CD8-positive, alpha-beta memory T cell (primary cell): ENCODE measurements around the gene FRMD6. TPM values are rescaled to one million over a fixed set of nuclear protein-coding genes. Genes with fewer than 3 reads are reported as not detected.

Source experiments
- CTCF ChIA-PET: fragments of 350-600 bp; sonication (Branson Sonifier 250); formaldehyde crosslinking; loops from one replicate; lab custom pipeline; 2021; ENCODE audit warnings: antibody characterized with exemption; lab: Charles Lee
- POLR2A ChIA-PET: fragments of 350-600 bp; sonication (Branson Sonifier 250); formaldehyde crosslinking; loops from one replicate; lab custom pipeline; 2021; ENCODE audit warnings: antibody characterized with exemption; lab: Charles Lee
- DNase-seq, 5 donors: peaks; one replicate each; pipeline versions ENCODE4 v3.0.0 to v3.0.0-alpha.2; 2020 to 2022; ENCODE audit warnings: mixed read lengths in 1 of 5
- H3K27ac ChIP-seq: one replicate; pipeline ENCODE4 v1.7.0; 2013; ENCODE audit warnings: low read depth, mild to moderate bottlenecking, low read length, moderate library complexity
- H3K27me3 ChIP-seq: 2 replicates; pipeline ENCODE4 v1.7.0; 2013; ENCODE audit warnings: low read length, mild to moderate bottlenecking; ENCODE audit not compliant: insufficient read depth, poor library complexity, severe bottlenecking
- H3K36me3 ChIP-seq: 2 replicates; pipeline ENCODE4 v1.7.0; 2013; ENCODE audit warnings: mild to moderate bottlenecking, low read length, moderate library complexity; ENCODE audit not compliant: insufficient read depth
- H3K4me1 ChIP-seq: 2 replicates; pipeline ENCODE4 v1.7.0; 2013; ENCODE audit warnings: mild to moderate bottlenecking, low read length, moderate library complexity; ENCODE audit not compliant: insufficient read depth
- H3K4me3 ChIP-seq: 2 replicates; pipeline ENCODE4 v1.7.0; 2013; ENCODE audit warnings: mild to moderate bottlenecking, low read length
- H3K9me3 ChIP-seq: 2 replicates; pipeline ENCODE4 v1.7.0; 2013; ENCODE audit warnings: mild to moderate bottlenecking, low read length
- H3K27ac Mint-ChIP-seq, 8 donors: one replicate each; pipeline ENCODE4 v1.8.0; 2020 to 2021; ENCODE audit warnings: mixed read lengths in 8 of 8, mild to moderate bottlenecking in 6 of 8, inconsistent platforms in 3 of 8, moderate library complexity in 3 of 8
- H3K27me3 Mint-ChIP-seq, 2 donors: one replicate each; pipeline ENCODE4 v1.8.0; 2020 to 2021; ENCODE audit warnings: mixed read lengths in 2 of 2, mild to moderate bottlenecking in 1 of 2, moderate library complexity in 1 of 2
- H3K36me3 Mint-ChIP-seq, 3 donors: one replicate each; pipeline ENCODE4 v1.8.0; 2020 to 2021; ENCODE audit warnings: mixed read lengths in 3 of 3, inconsistent platforms in 1 of 3, mild to moderate bottlenecking in 1 of 3
- H3K4me1 Mint-ChIP-seq, 3 donors: one replicate each; pipeline ENCODE4 v1.8.0; 2020 to 2021; ENCODE audit warnings: mixed read lengths in 3 of 3, inconsistent platforms in 1 of 3, mild to moderate bottlenecking in 1 of 3
- H3K4me3 Mint-ChIP-seq, 7 donors: one replicate each; pipeline ENCODE4 v1.8.0; 2020 to 2021; ENCODE audit warnings: mixed read lengths in 7 of 7, mild to moderate bottlenecking in 6 of 7, moderate library complexity in 4 of 7, inconsistent platforms in 2 of 7
- H3K9me3 Mint-ChIP-seq, 5 donors: one replicate each; pipeline ENCODE4 v1.8.0; 2020 to 2022; ENCODE audit warnings: mixed read lengths in 5 of 5, mild to moderate bottlenecking in 3 of 5, moderate library complexity in 2 of 5, inconsistent platforms in 1 of 5
- polyA plus RNA-seq: library from polyadenylated mRNA; unstranded; fragments of 300-500 nt; fragmentation: Illumina TruSeq; gene quantifications from one replicate; pipeline ENCODE4 v1.2.3, GENCODE V29; 2021
- total RNA-seq, 2 experiments: library from RNA; stranded (reverse); gene quantifications; one replicate each; pipeline ENCODE4 v1.2.3, GENCODE V29; 2021

The FRMD6 gene
- total and polyA plus RNA-seq, 3 experiments from 2014 or later: 0.67 to 2.3 (median 2.2) TPM

DNA sequence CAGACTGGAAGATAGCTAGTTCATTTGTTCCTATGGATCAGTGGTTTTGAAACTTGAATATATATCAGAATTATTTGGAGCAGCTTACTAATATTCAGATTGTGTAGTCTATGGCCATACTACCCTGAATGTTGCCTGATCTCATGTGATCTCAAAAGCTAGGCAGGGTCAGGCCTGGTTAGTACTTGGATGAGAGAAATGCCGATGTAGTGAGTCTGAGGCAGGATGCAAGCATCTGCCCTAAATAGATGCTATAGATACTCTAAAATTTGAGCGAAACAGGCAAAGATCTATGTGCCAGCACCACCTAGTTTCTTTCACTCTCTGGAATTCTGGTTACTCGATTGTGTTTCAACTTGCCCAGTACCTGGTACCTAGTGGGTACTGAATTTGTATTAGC, 40.9 kb downstream of the FRMD6 start:
- DNase-seq: no peak
- peaks cover 0 to 2% (median 0%) of the 10 kb centered on the region in 5 donors for H3K9me3 Mint-ChIP-seq
- CTCF ChIA-PET: no interaction called here

GRCh38 chr14:51697848-51698247, 46.1 kb downstream of the FRMD6 start:
- no peak for DNase-seq
- no peaks in the 10 kb centered on the region for H3K27me3 ChIP-seq
- Mint-ChIP-seq H3K27me3 (peaks cover 2 to 3% of the 10 kb centered on the region in 2 donors), H3K4me1 (no peaks in the 10 kb centered on the region), H3K27ac (no peak overlapping the region), H3K4me3 (no peak overlapping the region), H3K9me3 (no peaks in the 10 kb centered on the region), H3K36me3 (no peaks in the 10 kb centered on the region)
- H3K4me3 ChIP-seq: no peak overlapping the region
- CTCF ChIA-PET: no interaction called here
- H3K9me3 ChIP-seq: no peaks in the 10 kb centered on the region
- H3K4me1 ChIP-seq: no peaks in the 10 kb centered on the region
- POLR2A ChIA-PET: no interaction called here
- no peaks in the 10 kb centered on the region for H3K36me3 ChIP-seq
- no peak overlapping the region for H3K27ac ChIP-seq

More for the DNA sequence above, 40.9 kb downstream of the FRMD6 start:
- Histone ChIP-seq H3K27ac (no peak overlapping the region), H3K4me1 (no peaks in the 10 kb centered on the region), H3K27me3 (no peaks in the 10 kb centered on the region), H3K4me3 (no peak overlapping the region), H3K9me3 (no peaks in the 10 kb centered on the region), H3K36me3 (no peaks in the 10 kb centered on the region)
- Mint-ChIP-seq H3K36me3 (no peaks in the 10 kb centered on the region), H3K27ac (no peak overlapping the region), H3K4me1 (no peaks in the 10 kb centered on the region), H3K27me3 (peaks cover 3 to 6% of the 10 kb centered on the region in 2 donors), H3K4me3 (no peak overlapping the region)
- POLR2A ChIA-PET: no interaction called here

- POLR2A ChIA-PET: no interaction called here
- no peak overlapping the region for H3K4me3 Mint-ChIP-seq
- Histone ChIP-seq H3K4me3 (no peak overlapping the region), H3K9me3 (no peaks in the 10 kb centered on the region), H3K27ac (no peak overlapping the region), H3K27me3 (no peaks in the 10 kb centered on the region), H3K4me1 (no peaks in the 10 kb centered on the region), H3K36me3 (no peaks in the 10 kb centered on the region)
- CTCF ChIA-PET: no interaction called here
- no peaks in the 10 kb centered on the region for H3K9me3 Mint-ChIP-seq
- DNase-seq: no peak
- H3K27ac Mint-ChIP-seq: peak overlapping the region in 1 of 8 donors; percentile 29
- H3K4me1 Mint-ChIP-seq: no peaks in the 10 kb centered on the region
- no peaks in the 10 kb centered on the region for H3K36me3 Mint-ChIP-seq
- H3K27me3 Mint-ChIP-seq: peaks cover 2 to 3% of the 10 kb centered on the region in 2 donors
Measured at GRCh38 chr14:51701951-51702350, 50.2 kb downstream of the FRMD6 start.

DNA sequence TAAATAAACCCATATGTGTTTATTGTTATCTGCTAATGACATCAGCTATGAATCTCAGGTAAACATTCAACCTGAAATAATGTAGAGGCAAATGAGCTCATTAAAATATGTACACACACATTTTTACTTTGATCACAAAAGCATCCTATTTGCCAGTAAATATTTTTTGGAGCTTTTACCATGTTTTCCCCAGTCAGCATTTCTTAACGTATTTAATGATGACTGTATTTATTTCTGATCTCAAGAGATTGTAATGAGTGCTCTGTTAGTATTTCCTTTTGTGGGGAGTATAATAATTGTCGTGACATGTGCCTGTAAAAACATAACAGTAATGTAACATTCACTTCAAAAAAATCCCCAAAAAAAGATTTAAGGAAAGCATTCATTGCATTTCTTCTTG, 52.1 kb downstream of the FRMD6 start:
- Histone ChIP-seq H3K4me3 (no peak overlapping the region), H3K27ac (no peak overlapping the region), H3K36me3 (no peaks in the 10 kb centered on the region), H3K4me1 (no peaks in the 10 kb centered on the region), H3K9me3 (no peaks in the 10 kb centered on the region), H3K27me3 (no peaks in the 10 kb centered on the region)
- no peak overlapping the region for H3K4me3 Mint-ChIP-seq
- POLR2A ChIA-PET: no interaction called here
- H3K27ac Mint-ChIP-seq: no peak overlapping the region
- peaks cover 2 to 3% of the 10 kb centered on the region in 2 donors for H3K27me3 Mint-ChIP-seq
- H3K4me1 Mint-ChIP-seq: no peaks in the 10 kb centered on the region
- H3K9me3 Mint-ChIP-seq: no peaks in the 10 kb centered on the region
- CTCF ChIA-PET: no interaction called here
- no peaks in the 10 kb centered on the region for H3K36me3 Mint-ChIP-seq
- DNase-seq: no peak

DNA sequence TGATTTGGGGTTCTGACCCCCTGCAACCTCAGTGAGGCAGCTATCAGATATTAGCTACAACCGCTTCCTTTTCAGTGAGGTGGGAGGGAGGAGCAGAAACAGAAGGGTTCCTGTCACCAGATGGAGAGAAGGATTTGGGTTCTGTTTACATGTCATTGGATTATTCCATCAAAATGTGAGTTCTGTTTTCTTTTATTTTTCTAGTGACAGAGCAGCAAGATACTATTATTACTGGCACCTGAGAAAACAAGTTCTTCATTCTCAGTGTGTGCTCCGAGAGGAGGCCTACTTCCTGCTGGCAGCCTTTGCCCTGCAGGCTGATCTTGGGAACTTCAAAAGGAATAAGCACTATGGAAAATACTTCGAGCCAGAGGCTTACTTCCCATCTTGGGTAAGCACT, 52.8 kb downstream of the FRMD6 start:
- Histone ChIP-seq H3K36me3 (no peaks in the 10 kb centered on the region), H3K4me1 (no peaks in the 10 kb centered on the region), H3K27me3 (no peaks in the 10 kb centered on the region), H3K4me3 (no peak overlapping the region), H3K27ac (no peak overlapping the region), H3K9me3 (no peaks in the 10 kb centered on the region)
- Mint-ChIP-seq H3K27ac (no peak overlapping the region), H3K27me3 (peaks cover 3% of the 10 kb centered on the region in 2 donors), H3K4me1 (no peaks in the 10 kb centered on the region), H3K4me3 (no peak overlapping the region), H3K36me3 (no peaks in the 10 kb centered on the region), H3K9me3 (no peaks in the 10 kb centered on the region)
- CTCF ChIA-PET: no interaction called here
- DNase-seq: no peak
- POLR2A ChIA-PET: no interaction called here

DNA sequence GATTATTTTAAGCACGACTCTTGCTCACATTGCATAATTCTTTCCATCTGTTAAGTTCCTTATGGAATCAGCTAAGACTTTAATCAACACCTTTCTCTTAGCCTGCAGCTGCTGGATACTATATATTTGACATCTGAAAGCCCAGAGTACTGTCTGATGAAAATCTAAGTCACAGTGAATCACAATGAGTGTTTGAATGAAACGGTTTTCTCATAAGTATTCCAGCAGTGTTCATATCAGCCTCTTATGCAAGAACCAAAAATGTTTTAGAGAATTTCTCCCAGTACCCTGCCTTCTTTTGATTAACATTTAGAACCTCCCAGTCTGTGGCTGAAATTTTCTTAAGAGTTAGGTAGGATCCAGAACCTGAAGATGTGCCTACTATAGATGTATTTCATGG, 55.6 kb downstream of the FRMD6 start:
- Histone ChIP-seq H3K9me3 (no peaks in the 10 kb centered on the region), H3K27ac (no peak overlapping the region), H3K4me1 (no peaks in the 10 kb centered on the region), H3K36me3 (no peaks in the 10 kb centered on the region), H3K4me3 (no peak overlapping the region), H3K27me3 (no peaks in the 10 kb centered on the region)
- H3K4me1 Mint-ChIP-seq: no peaks in the 10 kb centered on the region
- ChIA-PET CTCF (no interaction called here), POLR2A (no interaction called here)
- H3K27ac Mint-ChIP-seq: no peak overlapping the region
- DNase-seq: no peak
- H3K27me3 Mint-ChIP-seq: peaks cover under 1 to 1% of the 10 kb centered on the region in 2 donors
- no peaks in the 10 kb centered on the region for H3K36me3 Mint-ChIP-seq
- no peak overlapping the region for H3K4me3 Mint-ChIP-seq
- H3K9me3 Mint-ChIP-seq: no peaks in the 10 kb centered on the region

DNA sequence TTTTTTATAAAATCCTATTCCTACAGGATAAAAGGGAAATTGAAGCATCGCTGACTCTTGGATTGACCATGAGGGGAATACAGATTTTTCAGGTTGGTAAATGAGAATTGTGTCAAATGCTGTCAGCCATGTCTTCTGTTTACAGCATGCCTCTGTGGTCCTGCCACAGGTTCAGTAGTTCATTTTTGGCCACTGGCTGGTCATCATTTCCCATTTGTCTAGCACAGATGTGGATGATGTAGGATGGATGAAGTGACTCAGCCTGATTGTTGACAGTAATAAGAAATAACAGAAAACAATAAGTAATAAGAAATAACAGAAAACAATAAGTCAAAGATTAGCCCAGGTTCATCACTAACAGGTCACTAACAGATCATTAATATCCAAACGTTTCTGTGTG, 59.8 kb downstream of the FRMD6 start:
- H3K36me3 ChIP-seq: no peaks in the 10 kb centered on the region
- no peak overlapping the region for H3K4me3 ChIP-seq
- ChIA-PET POLR2A (no interaction called here), CTCF (no interaction called here)
- no peaks in the 10 kb centered on the region for H3K4me1 ChIP-seq
- no peaks in the 10 kb centered on the region for H3K9me3 ChIP-seq
- H3K36me3 Mint-ChIP-seq: no peaks in the 10 kb centered on the region
- no peak overlapping the region for H3K27ac Mint-ChIP-seq
- no peak for DNase-seq
- no peak overlapping the region for H3K27ac ChIP-seq
- H3K9me3 Mint-ChIP-seq: no peaks in the 10 kb centered on the region
- no peak overlapping the region for H3K4me3 Mint-ChIP-seq
- peaks cover 0 to 1% of the 10 kb centered on the region in 2 donors for H3K27me3 Mint-ChIP-seq
- no peaks in the 10 kb centered on the region for H3K27me3 ChIP-seq
- no peaks in the 10 kb centered on the region for H3K4me1 Mint-ChIP-seq

DNA sequence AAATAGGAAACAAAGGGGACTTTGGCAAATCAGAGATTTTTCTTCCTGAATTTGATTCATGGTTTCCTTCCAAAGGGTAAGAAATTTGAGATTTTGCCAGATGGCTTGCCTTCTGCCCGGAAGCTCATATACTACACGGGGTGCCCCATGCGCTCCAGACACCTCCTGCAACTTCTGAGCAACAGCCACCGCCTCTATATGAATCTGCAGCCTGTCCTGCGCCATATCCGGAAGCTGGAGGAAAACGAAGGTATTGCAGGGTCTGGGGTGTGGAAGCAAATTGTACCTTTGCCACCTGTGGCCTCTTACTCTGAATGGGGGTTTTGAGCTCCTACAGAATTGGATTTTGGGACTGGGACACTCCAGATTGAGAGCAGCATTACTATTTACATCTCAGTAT, 63.5 kb downstream of the FRMD6 start:
- Histone ChIP-seq H3K9me3 (no peaks in the 10 kb centered on the region), H3K27ac (no peak overlapping the region), H3K36me3 (no peaks in the 10 kb centered on the region), H3K4me1 (no peaks in the 10 kb centered on the region), H3K4me3 (no peak overlapping the region), H3K27me3 (no peaks in the 10 kb centered on the region)
- Mint-ChIP-seq H3K9me3 (no peaks in the 10 kb centered on the region), H3K4me3 (no peak overlapping the region), H3K27ac (no peak overlapping the region), H3K4me1 (no peaks in the 10 kb centered on the region), H3K27me3 (no peaks in the 10 kb centered on the region), H3K36me3 (no peaks in the 10 kb centered on the region)
- ChIA-PET CTCF (no interaction called here), POLR2A (no interaction called here)
- no peak for DNase-seq

GRCh38 chr14:51715742-51716141, 64.0 kb downstream of the FRMD6 start:
- H3K4me1 ChIP-seq: no peaks in the 10 kb centered on the region
- CTCF ChIA-PET: no interaction called here
- no peaks in the 10 kb centered on the region for H3K4me1 Mint-ChIP-seq
- no peaks in the 10 kb centered on the region for H3K36me3 Mint-ChIP-seq
- no peak overlapping the region for H3K27ac Mint-ChIP-seq
- POLR2A ChIA-PET: no interaction called here
- H3K27me3 ChIP-seq: no peaks in the 10 kb centered on the region
- H3K27ac ChIP-seq: no peak overlapping the region
- no peak overlapping the region for H3K4me3 ChIP-seq
- no peaks in the 10 kb centered on the region for H3K9me3 ChIP-seq
- no peaks in the 10 kb centered on the region for H3K9me3 Mint-ChIP-seq
- H3K4me3 Mint-ChIP-seq: no peak overlapping the region
- no peaks in the 10 kb centered on the region for H3K36me3 ChIP-seq
- no peak for DNase-seq
- H3K27me3 Mint-ChIP-seq: no peaks in the 10 kb centered on the region
